GM21381 (cell line): Measurements from ENCODE around the gene KIF26B.

Experiments
- ATAC-seq: cut with Tn5 transposase; IDR thresholded peaks from one replicate; pipeline ENCODE4 v1.9.1; 2021; ENCODE audit warnings: mild to moderate bottlenecking, moderate library complexity; ENCODE audit not compliant: unreplicated experiment

The KIF26B gene

GRCh38 chr1:245608271-245608670 lies 453.5 kb downstream of the KIF26B start:
- ATAC-seq = no peak

- no peak for ATAC-seq
Observed at GRCh38 chr1:245609354-245610150, 454.8 kb downstream of the KIF26B start.

- no peak for ATAC-seq
Observed at GRCh38 chr1:245611251-245611650, 456.5 kb downstream of the KIF26B start.

GRCh38 chr1:245614476-245614875 lies 459.7 kb downstream of the KIF26B start:
- no peak for ATAC-seq

- no peak for ATAC-seq
Observed at GRCh38 chr1:245615001-245615400, 460.2 kb downstream of the KIF26B start.

- ATAC-seq = no peak
Observed at GRCh38 chr1:245621589-245621988, 466.8 kb downstream of the KIF26B start.

GRCh38 chr1:245622332-245623014 lies 467.7 kb downstream of the KIF26B start:
- ATAC-seq = no peak

GRCh38 chr1:245641384-245641783 lies 486.6 kb downstream of the KIF26B start:
- ATAC-seq = no peak

GRCh38 chr1:245645406-245645805 lies 490.6 kb downstream of the KIF26B start:
- peak; percentile 19 for ATAC-seq

GRCh38 chr1:245645894-245646293 lies 491.1 kb downstream of the KIF26B start:
- ATAC-seq = peak; percentile 48

GRCh38 chr1:245648749-245649522 lies 494.2 kb downstream of the KIF26B start:
- no peak for ATAC-seq

- no peak for ATAC-seq
Observed at GRCh38 chr1:245649666-245650065, 494.9 kb downstream of the KIF26B start.

- no peak for ATAC-seq
Observed at GRCh38 chr1:245650441-245650960, 495.7 kb downstream of the KIF26B start.

GRCh38 chr1:245651093-245651492 lies 496.3 kb downstream of the KIF26B start:
- ATAC-seq = no peak

- no peak for ATAC-seq
Observed at GRCh38 chr1:245652116-245652515, 497.3 kb downstream of the KIF26B start.

- ATAC-seq = no peak
Observed at GRCh38 chr1:245652660-245653427, 498.1 kb downstream of the KIF26B start.

- ATAC-seq = no peak
Observed at GRCh38 chr1:245654460-245655050, 499.8 kb downstream of the KIF26B start.

- no peak for ATAC-seq
Observed at GRCh38 chr1:245656189-245656717, 501.5 kb downstream of the KIF26B start.

- no peak for ATAC-seq
Observed at GRCh38 chr1:245657371-245657770, 502.6 kb downstream of the KIF26B start.

GRCh38 chr1:245663373-245663772 lies 508.6 kb downstream of the KIF26B start:
- ATAC-seq = no peak
